Measurements from ENCODE around the gene YPEL1. TPM values are rescaled to one million over a fixed set of nuclear protein-coding genes. Genes with fewer than 3 reads are reported as not detected.
"Not testable (repeated sequence)": the region's sequence is repeated elsewhere in the genome, so short reads cannot be mapped to it uniquely, and the experiment has no call there.

Gene YPEL1
- total RNA-seq, 3 donors from 2014 or later, result 0.13 to 0.19 (median 0.18) TPM

- no peak for DNase-seq
Measured at GRCh38 chr22:21760640-21761039, 25.0 kb upstream of the YPEL1 start.

GRCh38 chr22:21759646-21760376 is 24.2 kb upstream of the YPEL1 start:
- no peak for ATAC-seq
- H3K4me1 Mint-ChIP-seq (ENCODE audit: low read depth), result peaks cover 50% of the 10 kb centered on the region
- DNase-seq, result no peak
- no peak overlapping the region for H3K4me3 Mint-ChIP-seq
- no peaks in the 10 kb centered on the region for H3K9me3 Mint-ChIP-seq
- H3K36me3 Mint-ChIP-seq (ENCODE audit: insufficient read depth), result peaks cover 37% of the 10 kb centered on the region
- no peaks in the 10 kb centered on the region for H3K27me3 Mint-ChIP-seq (ENCODE audit: low read depth)

More at GRCh38 chr22:21760640-21761039, 25.0 kb upstream of the YPEL1 start:
- peaks cover 40% of the 10 kb centered on the region for H3K36me3 Mint-ChIP-seq (ENCODE audit: insufficient read depth)
- ATAC-seq, result no peak
- H3K27me3 Mint-ChIP-seq (ENCODE audit: low read depth), result no peaks in the 10 kb centered on the region
- H3K9me3 Mint-ChIP-seq, result no peaks in the 10 kb centered on the region
- H3K4me3 Mint-ChIP-seq, result no peak overlapping the region
- H3K4me1 Mint-ChIP-seq (ENCODE audit: low read depth), result peaks cover 57% of the 10 kb centered on the region

GRCh38 chr22:21759093-21759492 is 23.5 kb upstream of the YPEL1 start:
- no peak overlapping the region for H3K4me3 Mint-ChIP-seq
- DNase-seq (no peak), ATAC-seq (no peak)
- H3K9me3 Mint-ChIP-seq, result no peaks in the 10 kb centered on the region
- H3K36me3 Mint-ChIP-seq (ENCODE audit: insufficient read depth), result peaks cover 34% of the 10 kb centered on the region
- H3K27me3 Mint-ChIP-seq (ENCODE audit: low read depth), result no peaks in the 10 kb centered on the region
- peaks cover 43% of the 10 kb centered on the region for H3K4me1 Mint-ChIP-seq (ENCODE audit: low read depth)

- DNase-seq (no peak), ATAC-seq (no peak)
- Mint-ChIP-seq H3K4me1 (ENCODE audit: low read depth) (peaks cover 35% of the 10 kb centered on the region), H3K27me3 (ENCODE audit: low read depth) (no peaks in the 10 kb centered on the region), H3K36me3 (ENCODE audit: insufficient read depth) (peaks cover 27% of the 10 kb centered on the region), H3K9me3 (no peaks in the 10 kb centered on the region), H3K4me3 (no peak overlapping the region)
Measured at GRCh38 chr22:21758091-21758864, 22.7 kb upstream of the YPEL1 start.

- peaks cover 18% of the 10 kb centered on the region for H3K4me1 Mint-ChIP-seq (ENCODE audit: low read depth)
- peak; percentile 38 to 63 for ATAC-seq
- H3K9me3 Mint-ChIP-seq, result no peaks in the 10 kb centered on the region
- H3K27me3 Mint-ChIP-seq (ENCODE audit: low read depth), result no peaks in the 10 kb centered on the region
- DNase-seq, result no peak
- H3K36me3 Mint-ChIP-seq (ENCODE audit: insufficient read depth), result peaks cover 23% of the 10 kb centered on the region
- H3K4me3 Mint-ChIP-seq, result no peak overlapping the region
Measured at GRCh38 chr22:21755851-21756284, 20.3 kb upstream of the YPEL1 start.

- peaks cover 14% of the 10 kb centered on the region for H3K4me1 Mint-ChIP-seq (ENCODE audit: low read depth)
- ATAC-seq, result no peak
- no peaks in the 10 kb centered on the region for H3K9me3 Mint-ChIP-seq
- no peak for DNase-seq
- H3K4me3 Mint-ChIP-seq, result no peak overlapping the region
- H3K27me3 Mint-ChIP-seq (ENCODE audit: low read depth), result no peaks in the 10 kb centered on the region
- H3K36me3 Mint-ChIP-seq (ENCODE audit: insufficient read depth), result peaks cover 23% of the 10 kb centered on the region
Measured at GRCh38 chr22:21754523-21754922, 18.9 kb upstream of the YPEL1 start.

- DNase-seq, result no peak
- Mint-ChIP-seq H3K9me3 (no peaks in the 10 kb centered on the region), H3K27me3 (ENCODE audit: low read depth) (no peaks in the 10 kb centered on the region), H3K4me3 (no peak overlapping the region), H3K4me1 (ENCODE audit: low read depth) (peaks cover 11% of the 10 kb centered on the region), H3K36me3 (ENCODE audit: insufficient read depth) (peaks cover 19% of the 10 kb centered on the region)
- ATAC-seq, result no peak
Measured at GRCh38 chr22:21753374-21754111, 17.9 kb upstream of the YPEL1 start.

GRCh38 chr22:21752276-21752675 is 16.7 kb upstream of the YPEL1 start:
- H3K27me3 Mint-ChIP-seq (ENCODE audit: low read depth), result no peaks in the 10 kb centered on the region
- H3K36me3 Mint-ChIP-seq (ENCODE audit: insufficient read depth), result peaks cover 10% of the 10 kb centered on the region
- H3K4me3 Mint-ChIP-seq, result no peak overlapping the region
- H3K9me3 Mint-ChIP-seq, result no peaks in the 10 kb centered on the region
- peaks cover 9% of the 10 kb centered on the region for H3K4me1 Mint-ChIP-seq (ENCODE audit: low read depth)
- DNase-seq, result no peak
- ATAC-seq, result no peak

GRCh38 chr22:21745948-21746347 is 10.4 kb upstream of the YPEL1 start:
- no peaks in the 10 kb centered on the region for H3K4me1 Mint-ChIP-seq (ENCODE audit: low read depth)
- no peaks in the 10 kb centered on the region for H3K9me3 Mint-ChIP-seq
- DNase-seq, result no peak
- H3K27me3 Mint-ChIP-seq (ENCODE audit: low read depth), result no peaks in the 10 kb centered on the region
- no peak overlapping the region for H3K4me3 Mint-ChIP-seq
- no peak for ATAC-seq
- no peaks in the 10 kb centered on the region for H3K36me3 Mint-ChIP-seq (ENCODE audit: insufficient read depth)

GRCh38 chr22:21744917-21745316 is 9.3 kb upstream of the YPEL1 start:
- not testable (repeated sequence) for H3K36me3 Mint-ChIP-seq (ENCODE audit: insufficient read depth); H3K27me3 Mint-ChIP-seq (ENCODE audit: low read depth)

GRCh38 chr22:21741790-21742189 is 6.2 kb upstream of the YPEL1 start:
- no peaks in the 10 kb centered on the region for H3K9me3 Mint-ChIP-seq
- ATAC-seq, result no peak
- DNase-seq, result no peak
- H3K4me1 Mint-ChIP-seq (ENCODE audit: low read depth), result no peaks in the 10 kb centered on the region
- H3K27me3 Mint-ChIP-seq (ENCODE audit: low read depth), result no peaks in the 10 kb centered on the region
- H3K36me3 Mint-ChIP-seq (ENCODE audit: insufficient read depth), result no peaks in the 10 kb centered on the region
- H3K4me3 Mint-ChIP-seq, result no peak overlapping the region

More at GRCh38 chr22:21744917-21745316, 9.3 kb upstream of the YPEL1 start:
- DNase-seq; H3K4me1 Mint-ChIP-seq (ENCODE audit: low read depth); H3K4me3 Mint-ChIP-seq; ATAC-seq; H3K9me3 Mint-ChIP-seq: not testable (repeated sequence)

GRCh38 chr22:21741059-21741458 is 5.5 kb upstream of the YPEL1 start:
- H3K4me3 Mint-ChIP-seq, result no peak overlapping the region
- ATAC-seq (no peak), DNase-seq (no peak)
- H3K9me3 Mint-ChIP-seq, result no peaks in the 10 kb centered on the region
- no peaks in the 10 kb centered on the region for H3K36me3 Mint-ChIP-seq (ENCODE audit: insufficient read depth)
- no peaks in the 10 kb centered on the region for H3K27me3 Mint-ChIP-seq (ENCODE audit: low read depth)
- H3K4me1 Mint-ChIP-seq (ENCODE audit: low read depth), result no peaks in the 10 kb centered on the region

- Mint-ChIP-seq H3K4me1 (ENCODE audit: low read depth) (peaks cover 3% of the 10 kb centered on the region), H3K36me3 (ENCODE audit: insufficient read depth) (no peaks in the 10 kb centered on the region), H3K4me3 (no peak overlapping the region), H3K9me3 (no peaks in the 10 kb centered on the region), H3K27me3 (ENCODE audit: low read depth) (no peaks in the 10 kb centered on the region)
- DNase-seq, result no peak
- ATAC-seq, result no peak
Measured at GRCh38 chr22:21739828-21740377, 4.3 kb upstream of the YPEL1 start.

- no peak for DNase-seq
- H3K4me3 Mint-ChIP-seq, result no peak overlapping the region
- H3K4me1 Mint-ChIP-seq (ENCODE audit: low read depth), result peaks cover 13% of the 10 kb centered on the region
- no peak for ATAC-seq
- no peaks in the 10 kb centered on the region for H3K9me3 Mint-ChIP-seq
- H3K27me3 Mint-ChIP-seq (ENCODE audit: low read depth), result no peaks in the 10 kb centered on the region
- no peaks in the 10 kb centered on the region for H3K36me3 Mint-ChIP-seq (ENCODE audit: insufficient read depth)
Measured at GRCh38 chr22:21738966-21739365, 3.4 kb upstream of the YPEL1 start.

Measured in activated T-cell treated with anti-CD3 and anti-CD28 coated beads, Interleukin-2, amount 50 U/mL, for 4 hours (primary cell).